Glutamatergic neuron (in vitro differentiated cells): Measurements from ENCODE around the gene PSMA2. TPM values are rescaled to one million over a fixed set of nuclear protein-coding genes. Genes with fewer than 3 reads are reported as not detected.
A peak's percentile ranks its signal among the peaks of the same experiment; 100 is the strongest.

ENCODE experiments used
- DNase-seq: peaks from one replicate; pipeline ENCODE4 v3.0.0; 2022
- H3K27ac Mint-ChIP-seq: one replicate; pipeline ENCODE4 v1.8.0; 2020; ENCODE audit warnings: mild to moderate bottlenecking, mixed read lengths, inconsistent platforms; ENCODE audit not compliant: unreplicated experiment
- H3K27me3 Mint-ChIP-seq: one replicate; pipeline ENCODE4 v1.8.0; 2020; ENCODE audit warnings: mild to moderate bottlenecking, moderate library complexity, mixed read lengths, inconsistent platforms; ENCODE audit not compliant: unreplicated experiment
- H3K36me3 Mint-ChIP-seq: one replicate; pipeline ENCODE4 v1.8.0; 2020; ENCODE audit warnings: mild to moderate bottlenecking, mixed read lengths, inconsistent platforms; ENCODE audit not compliant: unreplicated experiment
- H3K4me1 Mint-ChIP-seq: one replicate; pipeline ENCODE4 v1.8.0; 2020; ENCODE audit warnings: mild to moderate bottlenecking, low read depth, mixed read lengths, inconsistent platforms; ENCODE audit not compliant: unreplicated experiment
- H3K4me3 Mint-ChIP-seq: one replicate; pipeline ENCODE4 v1.8.0; 2020; ENCODE audit warnings: mild to moderate bottlenecking, mixed read lengths, inconsistent platforms; ENCODE audit not compliant: unreplicated experiment
- H3K9me3 Mint-ChIP-seq: one replicate; pipeline ENCODE4 v1.8.0; 2020; ENCODE audit warnings: mild to moderate bottlenecking, moderate library complexity, mixed read lengths, inconsistent platforms; ENCODE audit not compliant: unreplicated experiment
- CTCF ChIP-seq: fragments of 200-600 bp; sonication (generic); IDR thresholded peaks from one replicate; pipeline ENCODE4 v1.5.0; 2021; ENCODE audit not compliant: partially characterized antibody, unreplicated experiment
- total RNA-seq: library from RNA; stranded (reverse); fragmentation: NEBNext Ultra II Directional; extraction: Animal tissue kit (Norgen Biotek cat#: 25700); gene quantifications from one replicate; pipeline ENCODE4 v1.2.1, GENCODE V29; 2021; ENCODE audit not compliant: unreplicated experiment

The PSMA2 gene
- total RNA-seq, 1 donor from 2014 or later = 78.4 TPM

- Mint-ChIP-seq H3K27ac (no peak overlapping the region), H3K4me3 (no peak overlapping the region), H3K36me3 (no peaks in the 10 kb centered on the region), H3K9me3 (no peaks in the 10 kb centered on the region), H3K4me1 (peaks cover 8% of the 10 kb centered on the region), H3K27me3 (peaks cover 2% of the 10 kb centered on the region)
- TF ChIP-seq CTCF = no peak
- no peak for DNase-seq
These were observed 16.6 kb downstream of the PSMA2 start for GRCh38 chr7:42915356-42915755.

- Mint-ChIP-seq H3K27ac (no peak overlapping the region), H3K36me3 (no peaks in the 10 kb centered on the region), H3K4me3 (no peak overlapping the region), H3K27me3 (peaks cover 2% of the 10 kb centered on the region), H3K9me3 (no peaks in the 10 kb centered on the region), H3K4me1 (peaks cover 8% of the 10 kb centered on the region)
- no peak for DNase-seq
- no peak for TF ChIP-seq CTCF
These were observed 17.4 kb downstream of the PSMA2 start for GRCh38 chr7:42914421-42915045.

GRCh38 chr7:42914009-42914408 lies 18.0 kb downstream of the PSMA2 start:
- Mint-ChIP-seq H3K36me3 (no peaks in the 10 kb centered on the region), H3K4me3 (no peak overlapping the region), H3K27ac (peak overlapping the region; percentile 2), H3K4me1 (peaks cover 8% of the 10 kb centered on the region), H3K9me3 (no peaks in the 10 kb centered on the region), H3K27me3 (peaks cover 2% of the 10 kb centered on the region)
- no peak for DNase-seq
- no peak for TF ChIP-seq CTCF

GRCh38 chr7:42913591-42913990 lies 18.4 kb downstream of the PSMA2 start:
- Mint-ChIP-seq H3K4me1 (peaks cover 8% of the 10 kb centered on the region), H3K4me3 (no peak overlapping the region), H3K9me3 (no peaks in the 10 kb centered on the region), H3K27me3 (peaks cover 2% of the 10 kb centered on the region), H3K27ac (no peak overlapping the region), H3K36me3 (no peaks in the 10 kb centered on the region)
- DNase-seq = no peak
- no peak for TF ChIP-seq CTCF

GRCh38 chr7:42911454-42912447 lies 20.2 kb downstream of the PSMA2 start, which contains the start of gene C7orf25:
C7orf25 (minus strand) TSS chr7:42912070; CDS start chr7:42910900, 1,170 bp downstream.
- no peaks in the 10 kb centered on the region for H3K9me3 Mint-ChIP-seq
- TF ChIP-seq CTCF = no peak
- H3K4me3 Mint-ChIP-seq = peak within 1 kb of the TSS; percentile 92
- DNase-seq = peak; percentile 98
- H3K36me3 Mint-ChIP-seq = no peaks in the 10 kb centered on the region
- H3K27me3 Mint-ChIP-seq = peaks cover 2% of the 10 kb centered on the region
- H3K27ac Mint-ChIP-seq = peak within 1 kb of the TSS; percentile 93
- H3K4me1 Mint-ChIP-seq = peaks cover 15% of the 10 kb centered on the region
